B cell (primary cell): ENCODE measurements around the gene SRRD.

Experiments
- EZH2 ChIP-seq: IDR thresholded peaks from 2 replicates; pipeline ENCODE4 v1.6.1; 2012; ENCODE audit warnings: borderline replicate concordance, low read depth, mild to moderate bottlenecking, moderate library complexity, low read length; ENCODE audit not compliant: insufficient read depth, poor library complexity, severe bottlenecking
- TF ChIP-seq, protein P1 (sequence below): fragments of 200-600 bp; IDR thresholded peaks from one replicate; pipeline ENCODE4 v1.8.0; 2022; ENCODE audit warnings: antibody characterized with exemption, mild to moderate bottlenecking

DNA sequence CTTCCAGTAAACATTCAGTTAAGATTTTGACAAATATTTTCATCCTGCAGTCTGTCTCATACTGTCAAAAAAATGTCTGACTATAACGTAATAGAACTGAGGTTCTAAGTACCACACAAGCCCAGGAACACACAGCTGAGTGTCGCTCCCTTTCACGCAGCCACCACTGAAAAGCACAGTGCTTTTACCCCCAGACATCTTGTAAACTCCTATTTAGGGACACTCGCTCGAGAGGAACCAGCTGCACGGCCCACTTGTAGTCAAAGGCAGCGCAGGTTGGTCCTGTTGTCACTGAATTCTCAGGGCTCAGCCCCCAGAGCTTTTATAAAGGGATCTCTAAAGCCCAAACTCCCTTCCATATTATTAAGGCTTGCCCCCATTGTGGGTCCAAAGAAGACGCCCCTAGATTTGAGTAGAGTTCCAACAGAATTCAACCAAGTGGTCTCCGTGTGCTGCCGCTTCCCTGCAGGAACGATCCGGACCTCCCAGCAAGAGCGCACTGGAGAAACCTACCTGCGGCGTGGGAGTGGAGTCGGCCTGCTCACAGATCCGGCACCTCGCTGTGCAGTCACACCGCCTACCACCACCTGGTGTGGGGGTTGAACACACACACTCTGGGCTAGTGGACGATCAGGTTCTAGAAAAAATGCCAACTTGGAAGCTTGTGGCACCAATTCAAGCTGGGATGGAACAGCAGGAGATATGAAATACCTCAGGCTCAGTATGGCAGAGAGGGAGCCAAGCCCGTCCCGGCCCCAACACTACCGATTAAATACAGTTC, 31.3 kb upstream of the SRRD start:
- TF ChIP-seq, protein P1, sequence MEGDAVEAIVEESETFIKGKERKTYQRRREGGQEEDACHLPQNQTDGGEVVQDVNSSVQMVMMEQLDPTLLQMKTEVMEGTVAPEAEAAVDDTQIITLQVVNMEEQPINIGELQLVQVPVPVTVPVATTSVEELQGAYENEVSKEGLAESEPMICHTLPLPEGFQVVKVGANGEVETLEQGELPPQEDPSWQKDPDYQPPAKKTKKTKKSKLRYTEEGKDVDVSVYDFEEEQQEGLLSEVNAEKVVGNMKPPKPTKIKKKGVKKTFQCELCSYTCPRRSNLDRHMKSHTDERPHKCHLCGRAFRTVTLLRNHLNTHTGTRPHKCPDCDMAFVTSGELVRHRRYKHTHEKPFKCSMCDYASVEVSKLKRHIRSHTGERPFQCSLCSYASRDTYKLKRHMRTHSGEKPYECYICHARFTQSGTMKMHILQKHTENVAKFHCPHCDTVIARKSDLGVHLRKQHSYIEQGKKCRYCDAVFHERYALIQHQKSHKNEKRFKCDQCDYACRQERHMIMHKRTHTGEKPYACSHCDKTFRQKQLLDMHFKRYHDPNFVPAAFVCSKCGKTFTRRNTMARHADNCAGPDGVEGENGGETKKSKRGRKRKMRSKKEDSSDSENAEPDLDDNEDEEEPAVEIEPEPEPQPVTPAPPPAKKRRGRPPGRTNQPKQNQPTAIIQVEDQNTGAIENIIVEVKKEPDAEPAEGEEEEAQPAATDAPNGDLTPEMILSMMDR, result no peak
- no peak for TF ChIP-seq EZH2
